Stomach (tissue), 4 donors: ENCODE data around the gene ZC3HAV1.

Source experiments
- CTCF ChIP-seq, 7 experiments: fragments of 450-650 bp in 4 of 7; fragments of 200-600 bp in 3 of 7; sonication (generic) in 3 of 7; IDR thresholded peaks; one replicate each; pipeline ENCODE4 v1.5.1; 2016 to 2019; ENCODE audit warnings: antibody characterized with exemption in 7 of 7, control low read depth in 2 of 7, mild to moderate bottlenecking in 1 of 7
- EP300 ChIP-seq: sonication (generic); formaldehyde crosslinking; IDR thresholded peaks from one replicate; pipeline ENCODE4 v1.6.1; 2017; ENCODE audit warnings: antibody characterized with exemption
- POLR2A ChIP-seq, 4 donors: fragments of 450-650 bp; IDR thresholded peaks; one replicate each; pipeline ENCODE4 v1.6.1; 2016; ENCODE audit warnings: antibody characterized with exemption in 4 of 4, control low read depth in 2 of 4, mild to moderate bottlenecking in 1 of 4, moderate library complexity in 1 of 4
- POLR2AphosphoS5 ChIP-seq, 3 donors: sonication (generic); formaldehyde crosslinking; IDR thresholded peaks; one replicate each; pipeline ENCODE4 v1.6.1; 2016; ENCODE audit warnings: antibody characterized with exemption in 3 of 3

GRCh38 chr7:139094596-139094995 lies 14.9 kb downstream of the ZC3HAV1 start:
- TF ChIP-seq CTCF (IDR thresholded peaks at IDR 0.05) (no peak), EP300 (no peak), POLR2A (IDR thresholded peaks at IDR 0.05) (no peak), POLR2AphosphoS5 (IDR thresholded peaks at IDR 0.05) (no peak)
